ENCODE measurements around the gene AMOTL1. TPM values are rescaled to one million over a fixed set of nuclear protein-coding genes. Genes with fewer than 3 reads are reported as not detected.
"Not testable (repeated sequence)": the region's sequence is repeated elsewhere in the genome, so short reads cannot be mapped to it uniquely, and the experiment has no call there.

The AMOTL1 gene
- total RNA-seq, 1 donor from 2014 or later = 29.8 TPM

- DNase-seq (ENCODE audit: low read depth in 2 of 2) = no peak
Observed at GRCh38 chr11:94792451-94792850, 24.3 kb downstream of the AMOTL1 start.

GRCh38 chr11:94793002-94793401, 24.8 kb downstream of the AMOTL1 start:
- DNase-seq (ENCODE audit: low read depth in 2 of 2) = peak; percentile 14 to 23

GRCh38 chr11:94793822-94794221, 25.7 kb downstream of the AMOTL1 start:
- DNase-seq (ENCODE audit: low read depth in 2 of 2) = peak in 1 of 2 donors; percentile 42

GRCh38 chr11:94794287-94795168, 26.4 kb downstream of the AMOTL1 start:
- DNase-seq (ENCODE audit: low read depth in 2 of 2) = peak; percentile 92 to 95

DNA sequence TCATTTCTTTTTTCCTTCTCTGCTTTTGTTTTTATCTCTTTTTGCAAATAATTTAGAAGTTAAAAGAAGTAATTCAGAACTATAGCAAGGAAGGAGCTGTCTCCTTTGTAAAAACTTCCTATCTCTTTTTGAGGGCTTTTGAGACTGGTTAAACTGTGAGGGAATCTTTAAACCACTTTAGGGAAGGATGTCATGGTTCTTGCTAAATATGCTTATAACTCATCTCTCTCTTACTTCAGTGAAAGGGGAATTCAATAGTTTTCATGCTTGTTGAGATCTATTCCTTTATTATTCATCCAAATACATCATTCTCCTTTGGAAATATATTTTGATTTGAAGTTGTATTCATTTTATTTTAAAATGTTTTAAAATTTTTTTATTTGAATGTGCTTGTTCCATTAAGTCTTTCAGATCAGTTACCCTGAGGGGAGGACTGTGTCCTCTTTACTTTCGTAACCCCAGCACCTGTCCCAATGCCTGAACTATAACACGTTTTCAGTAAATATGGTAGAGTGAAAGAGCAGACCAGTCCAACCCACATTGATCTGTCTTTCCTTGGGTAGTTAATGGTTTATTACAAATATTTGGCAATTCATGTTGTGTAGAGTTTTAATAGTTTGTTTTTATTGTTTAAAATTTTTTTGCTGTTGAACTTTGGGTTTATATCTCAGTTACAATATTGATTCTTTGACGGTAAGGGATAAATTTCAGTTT, 27.5 kb downstream of the AMOTL1 start:
- DNase-seq (ENCODE audit: low read depth in 2 of 2) = no peak

GRCh38 chr11:94796190-94796580, 28.0 kb downstream of the AMOTL1 start:
- no peak for DNase-seq (ENCODE audit: low read depth in 2 of 2)

- no peak for DNase-seq (ENCODE audit: low read depth in 2 of 2)
Observed at GRCh38 chr11:94796863-94797262, 28.7 kb downstream of the AMOTL1 start.

DNA sequence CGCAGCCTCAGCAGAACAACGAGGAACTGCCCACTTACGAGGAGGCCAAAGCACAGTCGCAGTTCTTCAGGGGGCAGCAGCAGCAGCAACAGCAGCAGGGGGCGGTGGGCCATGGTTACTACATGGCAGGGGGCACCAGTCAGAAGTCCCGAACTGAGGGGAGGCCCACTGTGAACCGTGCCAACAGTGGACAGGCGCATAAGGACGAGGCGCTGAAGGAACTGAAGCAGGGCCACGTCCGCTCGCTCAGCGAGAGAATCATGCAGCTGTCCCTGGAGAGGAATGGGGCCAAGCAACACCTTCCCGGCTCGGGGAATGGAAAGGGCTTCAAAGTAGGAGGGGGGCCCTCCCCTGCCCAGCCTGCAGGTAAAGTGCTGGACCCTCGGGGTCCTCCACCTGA, 31.6 kb downstream of the AMOTL1 start:
- no peak for DNase-seq (ENCODE audit: low read depth in 2 of 2)

DNA sequence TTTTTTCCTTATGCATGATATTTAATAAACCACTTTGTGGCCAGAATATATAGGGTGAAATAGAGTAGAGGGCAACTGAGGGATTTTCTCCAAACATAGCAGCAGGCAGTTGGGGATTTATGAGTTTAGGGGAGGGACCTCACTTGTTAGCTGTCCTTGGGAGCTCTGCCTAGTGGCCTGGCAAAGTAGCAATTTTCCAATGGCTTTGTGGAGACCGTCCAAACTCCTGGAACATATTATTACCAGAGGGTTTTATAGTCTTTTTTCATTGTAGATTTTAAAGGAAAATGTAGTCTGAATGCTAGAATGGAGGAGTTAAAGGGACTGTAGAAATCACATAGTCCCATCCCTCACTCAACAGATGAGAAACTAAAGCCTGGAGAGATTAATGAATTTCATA, 32.3 kb downstream of the AMOTL1 start:
- peak in 1 of 2 donors; percentile 62 for DNase-seq (ENCODE audit: low read depth in 2 of 2)

DNA sequence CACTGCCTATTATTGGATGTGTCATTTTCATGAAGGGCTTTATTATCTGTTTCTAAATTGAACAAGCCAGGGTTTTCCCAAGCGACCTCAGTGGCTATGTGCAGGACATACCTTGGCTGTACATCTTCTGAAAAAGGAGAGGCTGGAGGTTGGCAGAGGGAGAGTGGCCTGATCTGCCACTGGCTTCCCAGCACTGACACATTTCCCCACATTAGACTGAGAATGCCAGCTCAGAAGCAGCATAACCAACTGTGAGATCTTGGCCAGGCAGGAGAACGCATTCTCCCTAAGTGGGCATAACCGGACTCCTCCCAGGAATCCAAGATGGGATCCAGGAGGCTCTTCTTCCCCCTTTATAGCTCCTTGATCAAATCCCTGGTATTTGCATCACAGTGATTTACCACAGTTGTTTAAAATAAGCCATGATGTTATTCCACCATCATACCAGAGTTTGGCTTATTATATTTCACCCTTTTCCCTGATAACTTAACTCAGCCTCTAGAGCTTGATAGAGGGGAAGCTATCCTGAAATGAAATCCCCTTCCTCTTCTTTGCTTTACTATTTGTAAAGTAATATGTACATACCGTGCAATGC, 33.8 kb downstream of the AMOTL1 start:
- DNase-seq (ENCODE audit: low read depth in 2 of 2) = no peak

- DNase-seq (ENCODE audit: low read depth in 2 of 2) = no peak
Observed at GRCh38 chr11:94802501-94802900, 34.3 kb downstream of the AMOTL1 start.

GRCh38 chr11:94803491-94803890, 35.3 kb downstream of the AMOTL1 start:
- DNase-seq (ENCODE audit: low read depth in 2 of 2) = no peak

GRCh38 chr11:94804874-94805273, 36.7 kb downstream of the AMOTL1 start:
- no peak for DNase-seq (ENCODE audit: low read depth in 2 of 2)

DNA sequence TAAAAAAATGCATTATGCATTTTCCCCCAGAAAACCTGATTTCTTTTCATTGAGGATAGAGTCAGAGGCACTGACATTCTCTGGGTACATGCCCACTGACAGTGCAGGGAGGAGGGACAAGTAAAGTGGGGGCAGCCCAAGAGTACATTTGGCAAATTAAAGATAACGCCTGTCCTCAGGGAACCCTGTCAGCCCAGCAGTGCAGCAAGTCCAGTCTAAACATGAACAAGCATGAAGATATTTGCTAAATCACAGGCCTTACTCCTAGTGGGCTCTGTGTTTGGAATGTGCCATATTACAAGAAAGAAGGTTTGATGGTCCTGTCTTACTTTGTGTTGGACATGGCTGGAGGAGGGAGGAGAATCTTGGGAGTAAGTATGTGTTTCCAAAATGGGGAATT, 37.9 kb downstream of the AMOTL1 start:
- no peak for DNase-seq (ENCODE audit: low read depth in 2 of 2)

- peak in 1 of 2 donors; percentile 21 for DNase-seq (ENCODE audit: low read depth in 2 of 2)
Observed at GRCh38 chr11:94806419-94806818, 38.3 kb downstream of the AMOTL1 start.

GRCh38 chr11:94809251-94809650, 41.1 kb downstream of the AMOTL1 start:
- no peak for DNase-seq (ENCODE audit: low read depth in 2 of 2)

- DNase-seq (ENCODE audit: low read depth in 2 of 2) = not testable (repeated sequence)
Observed at GRCh38 chr11:94812724-94813720, 44.9 kb downstream of the AMOTL1 start.

- peak; percentile 21 to 58 for DNase-seq (ENCODE audit: low read depth in 2 of 2)
Observed at GRCh38 chr11:94814272-94814976, 46.3 kb downstream of the AMOTL1 start.

- DNase-seq (ENCODE audit: low read depth in 2 of 2) = no peak
Observed at GRCh38 chr11:94815705-94816344, 47.7 kb downstream of the AMOTL1 start.

DNA sequence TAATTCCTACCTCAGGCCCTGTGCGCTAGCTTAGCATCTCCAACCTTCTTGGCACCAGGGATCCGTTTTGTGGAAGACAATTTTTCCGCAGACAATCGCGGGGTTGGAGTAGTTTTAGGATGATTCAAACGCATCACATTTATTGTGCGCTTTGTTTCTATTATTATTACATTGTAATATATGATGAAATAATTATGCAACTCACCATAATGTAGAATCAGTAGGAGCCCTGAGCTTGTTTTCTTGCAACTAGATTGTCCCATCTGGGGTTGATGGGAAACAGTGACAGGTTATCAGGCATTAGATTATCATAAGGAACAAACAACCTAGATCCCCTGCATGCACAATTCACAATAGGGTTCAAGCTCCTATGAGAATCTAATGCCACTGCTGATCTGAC, 52.3 kb downstream of the AMOTL1 start:
- DNase-seq (ENCODE audit: low read depth in 2 of 2) = no peak

Data from lung microvascular endothelial cell (primary cell).